ENCODE data around the gene UBA7.

DNA sequence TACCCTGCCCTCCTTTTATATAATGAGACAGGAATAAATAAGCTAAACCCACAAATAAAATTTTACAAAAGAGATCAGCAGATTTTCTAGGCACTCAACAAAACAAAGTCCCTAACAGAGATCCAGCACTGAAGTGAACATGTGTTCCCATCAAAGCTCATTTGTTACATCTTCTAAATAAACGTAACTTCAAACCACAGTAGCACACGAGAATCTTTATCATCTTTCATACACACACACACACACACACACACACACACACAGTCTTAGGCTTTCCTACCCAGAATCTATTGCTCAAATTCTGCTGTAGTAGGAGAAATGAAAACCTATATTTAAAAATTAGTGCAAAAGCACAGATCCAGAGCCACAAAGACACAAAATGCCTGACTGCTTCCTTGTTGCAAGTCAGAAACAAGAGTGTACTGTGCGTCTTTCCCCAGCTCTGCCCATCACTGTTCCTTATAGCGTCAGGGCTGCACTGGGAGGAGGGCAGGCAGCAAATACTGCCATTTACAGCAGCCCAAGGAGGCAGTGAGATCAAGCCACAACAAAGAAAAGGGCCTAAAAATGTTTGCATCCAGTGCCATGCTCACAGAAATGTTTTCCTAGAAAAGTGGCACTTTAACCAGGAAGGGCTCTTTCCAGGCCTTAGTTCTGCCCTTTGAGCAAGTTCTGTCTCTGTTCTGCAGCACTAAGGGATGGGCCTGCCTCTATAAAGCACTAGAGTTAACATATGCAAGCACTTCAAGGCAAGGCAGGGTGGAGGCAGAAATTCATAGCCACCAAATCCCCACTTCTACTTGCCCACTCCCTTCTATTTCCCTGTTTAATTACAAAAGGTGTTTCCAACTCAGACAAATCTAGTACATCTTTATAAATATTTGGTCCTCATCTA, 33.4 kb downstream of the UBA7 start:
- TF ChIP-seq, protein P1, sequence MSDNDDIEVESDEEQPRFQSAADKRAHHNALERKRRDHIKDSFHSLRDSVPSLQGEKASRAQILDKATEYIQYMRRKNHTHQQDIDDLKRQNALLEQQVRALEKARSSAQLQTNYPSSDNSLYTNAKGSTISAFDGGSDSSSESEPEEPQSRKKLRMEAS (IDR thresholded peaks at IDR 0.05), result no peak
- no peak for TF ChIP-seq POLR2A (IDR thresholded peaks at IDR 0.05; ENCODE audit: control extremely low read depth in 1 of 2, low read depth in 2 of 2, low read length in 2 of 2)
